K562 (cell line): Measurements from ENCODE around the gene RAP1A. TPM values are rescaled to one million over a fixed set of nuclear protein-coding genes. Genes with fewer than 3 reads are reported as not detected.

Experiments
- CTCFL ChIP-seq: IDR thresholded peaks from 2 replicates; pipeline ENCODE4 v1.6.1; 2011; ENCODE audit warnings: borderline replicate concordance, low read depth, mild to moderate bottlenecking, moderate library complexity, low read length; ENCODE audit not compliant: insufficient read depth, poor library complexity, severe bottlenecking
- E2F6 ChIP-seq, 2 experiments: IDR thresholded peaks; 2 replicates each; pipeline ENCODE4 v1.6.1; 2011; ENCODE audit warnings: borderline replicate concordance in 1 of 2, control low read depth in 1 of 2, low read depth in 1 of 2, low read length in 1 of 2, mild to moderate bottlenecking in 1 of 2, mixed read lengths in 1 of 2, moderate library complexity in 1 of 2; ENCODE audit not compliant: insufficient read depth in 1 of 2, insufficient read length in 1 of 2, poor library complexity in 1 of 2, severe bottlenecking in 1 of 2; ENCODE audit errors: extremely low read depth in 1 of 2
- FOXK2 ChIP-seq, 2 experiments: fragments of 450-650 bp; IDR thresholded peaks in 1 of 2; conservative IDR thresholded peaks in 1 of 2; 2 replicates each; pipeline ENCODE4 v1.6.1; 2016; ENCODE audit warnings: low read depth in 2 of 2, mild to moderate bottlenecking in 1 of 2
- KAT8 ChIP-seq: fragments of 450-650 bp; IDR thresholded peaks from 2 replicates; pipeline ENCODE4 v1.6.1; 2016; ENCODE audit warnings: low read depth, mild to moderate bottlenecking
- KDM1A ChIP-seq, 2 experiments: fragments of 450-650 bp; IDR thresholded peaks; 2 replicates each; pipeline ENCODE4 v1.6.1; 2016; ENCODE audit warnings: mild to moderate bottlenecking in 2 of 2
- MECOM ChIP-seq: fragments of 250-450 bp; sonication (Bioruptor Pico); IDR thresholded peaks from 2 replicates; pipeline ENCODE4 v1.8.0; 2022; ENCODE audit warnings: inconsistent platforms
- NCOA1 ChIP-seq: fragments of 450-650 bp; IDR thresholded peaks from 2 replicates; pipeline ENCODE4 v1.6.1; 2016; ENCODE audit warnings: low read depth
- PRDM10 ChIP-seq: fragments of 450-650 bp; IDR thresholded peaks from 2 replicates; pipeline ENCODE4 v1.6.1; 2018; ENCODE audit not compliant: partially characterized antibody
- PURB ChIP-seq: sonication (generic); formaldehyde crosslinking; IDR thresholded peaks from 2 replicates; pipeline ENCODE4 v1.9.0; 2021; ENCODE audit warnings: low read depth, mild to moderate bottlenecking, missing genetic modification reagents
- SMARCE1 ChIP-seq: fragments of 450-650 bp; IDR thresholded peaks from 2 replicates; pipeline ENCODE4 v1.7.1; 2016; ENCODE audit warnings: mild to moderate bottlenecking
- TEAD2 ChIP-seq: fragments of 450-650 bp; IDR thresholded peaks from 2 replicates; pipeline ENCODE4 v1.6.1; 2016; ENCODE audit warnings: missing genetic modification characterization, control low read depth, missing compliant biosample characterization
- ZNF79 ChIP-seq: fragments of 250-450 bp; sonication (Bioruptor Pico); IDR thresholded peaks from 2 replicates; pipeline ENCODE4 v1.4.0; 2020; ENCODE audit warnings: low read depth, mild to moderate bottlenecking, moderate library complexity
- polyA plus RNA-seq, 8 experiments: library from polyadenylated mRNA; depleted of rRNA in 4 of 8; stranded (reverse) in 5 of 8; unstranded in 3 of 8; fragments of >200 nt; fragmentation: Nextera tagmentation in 2 of 8; fragmentation: Illumina TruSeq in 1 of 8; extraction: Ambion mirVana in 2 of 8; extraction: Trizol in 1 of 8; gene quantifications; 2 replicates each; pipeline versions ENCODE4 v1.2.1 to v1.2.3, GENCODE V29; 2011 to 2014; ENCODE audit warnings: inconsistent platforms in 1 of 8, missing spikeins in 1 of 8
- total RNA-seq, 7 experiments: library from RNA; depleted of rRNA in 6 of 7; stranded (reverse); fragments of >200 nt in 6 of 7; fragmentation: Illumina TruSeq in 2 of 7; extraction: Trizol in 2 of 7; gene quantifications; 2 replicates each; pipeline versions ENCODE4 v1.2.1 to v1.2.3, GENCODE V29; 2011 to 2021; ENCODE audit warnings: low replicate concordance in 1 of 7
- TF ChIP-seq, protein P1 (sequence below): fragments of 200-800 bp; sonication (Bioruptor generic); IDR thresholded peaks from 2 replicates; pipeline ENCODE4 v1.6.1; 2016; ENCODE audit warnings: missing genetic modification characterization, missing compliant biosample characterization

RAP1A gene
- total and polyA plus RNA-seq, 9 of the 15 experiments (the other 6 are each of a cell fraction or from before 2014, with no cell fraction given), result 13.4 to 86.2 (median 32.5) TPM

- TF ChIP-seq, protein P1, sequence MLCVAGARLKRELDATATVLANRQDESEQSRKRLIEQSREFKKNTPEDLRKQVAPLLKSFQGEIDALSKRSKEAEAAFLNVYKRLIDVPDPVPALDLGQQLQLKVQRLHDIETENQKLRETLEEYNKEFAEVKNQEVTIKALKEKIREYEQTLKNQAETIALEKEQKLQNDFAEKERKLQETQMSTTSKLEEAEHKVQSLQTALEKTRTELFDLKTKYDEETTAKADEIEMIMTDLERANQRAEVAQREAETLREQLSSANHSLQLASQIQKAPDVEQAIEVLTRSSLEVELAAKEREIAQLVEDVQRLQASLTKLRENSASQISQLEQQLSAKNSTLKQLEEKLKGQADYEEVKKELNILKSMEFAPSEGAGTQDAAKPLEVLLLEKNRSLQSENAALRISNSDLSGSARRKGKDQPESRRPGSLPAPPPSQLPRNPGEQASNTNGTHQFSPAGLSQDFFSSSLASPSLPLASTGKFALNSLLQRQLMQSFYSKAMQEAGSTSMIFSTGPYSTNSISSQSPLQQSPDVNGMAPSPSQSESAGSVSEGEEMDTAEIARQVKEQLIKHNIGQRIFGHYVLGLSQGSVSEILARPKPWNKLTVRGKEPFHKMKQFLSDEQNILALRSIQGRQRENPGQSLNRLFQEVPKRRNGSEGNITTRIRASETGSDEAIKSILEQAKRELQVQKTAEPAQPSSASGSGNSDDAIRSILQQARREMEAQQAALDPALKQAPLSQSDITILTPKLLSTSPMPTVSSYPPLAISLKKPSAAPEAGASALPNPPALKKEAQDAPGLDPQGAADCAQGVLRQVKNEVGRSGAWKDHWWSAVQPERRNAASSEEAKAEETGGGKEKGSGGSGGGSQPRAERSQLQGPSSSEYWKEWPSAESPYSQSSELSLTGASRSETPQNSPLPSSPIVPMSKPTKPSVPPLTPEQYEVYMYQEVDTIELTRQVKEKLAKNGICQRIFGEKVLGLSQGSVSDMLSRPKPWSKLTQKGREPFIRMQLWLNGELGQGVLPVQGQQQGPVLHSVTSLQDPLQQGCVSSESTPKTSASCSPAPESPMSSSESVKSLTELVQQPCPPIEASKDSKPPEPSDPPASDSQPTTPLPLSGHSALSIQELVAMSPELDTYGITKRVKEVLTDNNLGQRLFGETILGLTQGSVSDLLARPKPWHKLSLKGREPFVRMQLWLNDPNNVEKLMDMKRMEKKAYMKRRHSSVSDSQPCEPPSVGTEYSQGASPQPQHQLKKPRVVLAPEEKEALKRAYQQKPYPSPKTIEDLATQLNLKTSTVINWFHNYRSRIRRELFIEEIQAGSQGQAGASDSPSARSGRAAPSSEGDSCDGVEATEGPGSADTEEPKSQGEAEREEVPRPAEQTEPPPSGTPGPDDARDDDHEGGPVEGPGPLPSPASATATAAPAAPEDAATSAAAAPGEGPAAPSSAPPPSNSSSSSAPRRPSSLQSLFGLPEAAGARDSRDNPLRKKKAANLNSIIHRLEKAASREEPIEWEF (CRISPR knock-in tag), result no peak
- TF ChIP-seq PURB (CRISPR knock-in tag) (no peak), E2F6 (IDR thresholded peaks at IDR 0.05; ENCODE audit: borderline replicate concordance in 1 of 2, extremely low read depth in 1 of 2, insufficient read depth in 1 of 2, insufficient read length in 1 of 2, low read depth in 1 of 2, low read length in 1 of 2, poor library complexity in 1 of 2, severe bottlenecking in 1 of 2) (peak in 1 of 2 experiments; percentile 16), MECOM (no peak), FOXK2 (conservative IDR thresholded peaks at IDR 0.05 in 1 of 2, IDR thresholded peaks at IDR 0.05 in 1 of 2; ENCODE audit: low read depth in 2 of 2) (0 out of 4 replicates have a peak, but pooled peaks of 1 of the 2 experiments have one; percentile 24), TEAD2 (tag) (no peak), NCOA1 (no peak), ZNF79 (no peak), KAT8 (no peak), CTCFL (no peak), KDM1A (IDR thresholded peaks at IDR 0.05) (peak in 1 of 2 experiments; percentile 74; a peak in 2 of 4 replicates), SMARCE1 (peak; percentile 89), PRDM10 (no peak)
These were observed 19.6 kb upstream of the RAP1A start (continued) for GRCh38 chr1:111599781-111600693.
